Effector memory CD4-positive, alpha-beta T cell (primary cell): Measurements from ENCODE around the gene KCTD18.

ENCODE experiments used
- DNase-seq, 3 donors: peaks; one replicate each; pipeline ENCODE4 v3.0.0-alpha.2; 2020
- H3K27ac ChIP-seq: 2 replicates; pipeline ENCODE4 v1.7.0; 2013; ENCODE audit warnings: mild to moderate bottlenecking, low read length, moderate library complexity; ENCODE audit not compliant: insufficient read depth, poor library complexity, severe bottlenecking
- H3K27me3 ChIP-seq: replicated peaks from 2 replicates; pipeline ENCODE4 v1.7.0; 2013; ENCODE audit warnings: mild to moderate bottlenecking, low read length; ENCODE audit not compliant: insufficient read depth, control insufficient read depth, poor library complexity, severe bottlenecking
- H3K36me3 ChIP-seq: 2 replicates; pipeline ENCODE4 v1.7.0; 2013; ENCODE audit warnings: mild to moderate bottlenecking, low read length, moderate library complexity; ENCODE audit not compliant: control insufficient read depth, insufficient read depth
- H3K4me1 ChIP-seq: 2 replicates; pipeline ENCODE4 v1.7.0; 2013; ENCODE audit warnings: low read length, mild to moderate bottlenecking; ENCODE audit not compliant: control insufficient read depth, insufficient read depth, poor library complexity, severe bottlenecking
- H3K4me3 ChIP-seq: 2 replicates; pipeline ENCODE4 v1.7.0; 2013; ENCODE audit warnings: low read length, low read depth, mild to moderate bottlenecking; ENCODE audit not compliant: insufficient read depth, poor library complexity, severe bottlenecking
- H3K9me3 ChIP-seq: 2 replicates; pipeline ENCODE4 v1.7.0; 2013; ENCODE audit warnings: mild to moderate bottlenecking, low read length, moderate library complexity; ENCODE audit not compliant: control insufficient read depth

The KCTD18 gene

GRCh38 chr2:200490001-200490400, 19.9 kb downstream of the KCTD18 start:
- Histone ChIP-seq H3K4me3 (no peak overlapping the region), H3K9me3 (no peaks in the 10 kb centered on the region), H3K27me3 (no peaks in the 10 kb centered on the region), H3K27ac (no peak overlapping the region), H3K36me3 (peaks cover 44% of the 10 kb centered on the region), H3K4me1 (no peaks in the 10 kb centered on the region)
- DNase-seq: no peak

DNA sequence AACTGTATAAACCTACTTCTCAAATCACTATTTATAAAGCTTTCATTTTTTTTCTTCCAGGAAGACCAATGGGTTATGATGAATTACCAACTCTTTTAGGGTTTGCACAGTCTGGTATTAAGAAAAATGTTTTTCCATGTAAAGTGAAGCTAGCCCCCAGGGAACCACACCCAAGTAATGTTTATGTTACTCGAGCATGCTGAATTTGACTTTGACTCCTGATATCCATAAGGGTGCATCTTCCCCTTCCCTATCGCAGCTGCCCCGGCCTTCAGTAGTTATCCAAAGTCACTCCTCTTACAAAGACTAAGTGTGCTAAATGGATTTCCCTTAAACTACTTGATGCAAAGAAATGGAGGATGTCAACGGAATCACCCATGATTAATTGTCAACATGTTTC, 21.7 kb downstream of the KCTD18 start:
- Histone ChIP-seq H3K9me3 (no peaks in the 10 kb centered on the region), H3K4me3 (no peak overlapping the region), H3K4me1 (no peaks in the 10 kb centered on the region), H3K36me3 (peaks cover 39% of the 10 kb centered on the region), H3K27me3 (no peaks in the 10 kb centered on the region), H3K27ac (no peak overlapping the region)
- no peak for DNase-seq

DNA sequence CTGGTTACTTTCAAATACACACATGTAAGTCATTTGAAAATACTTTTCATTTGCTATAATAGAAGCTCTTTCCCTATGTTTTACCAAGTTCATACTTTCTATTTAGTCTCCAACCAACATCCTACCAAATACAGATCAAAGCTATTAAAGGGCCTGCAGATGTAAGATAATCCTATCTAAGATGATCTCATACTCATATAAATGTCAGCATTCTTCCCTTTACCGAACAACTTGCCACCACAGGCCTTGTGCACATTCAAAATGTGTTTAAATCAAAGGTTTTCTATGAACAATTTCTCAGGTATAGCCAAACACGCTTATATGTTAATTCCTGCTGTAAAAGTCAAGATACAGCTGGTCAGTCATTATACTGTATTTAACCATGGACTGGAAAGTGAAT, 23.3 kb downstream of the KCTD18 start:
- H3K36me3 ChIP-seq: peaks cover 23% of the 10 kb centered on the region
- no peak overlapping the region for H3K4me3 ChIP-seq
- H3K9me3 ChIP-seq: no peaks in the 10 kb centered on the region
- no peaks in the 10 kb centered on the region for H3K27me3 ChIP-seq
- H3K4me1 ChIP-seq: no peaks in the 10 kb centered on the region
- no peak for DNase-seq
- H3K27ac ChIP-seq: no peak overlapping the region

- Histone ChIP-seq H3K9me3 (no peaks in the 10 kb centered on the region), H3K27me3 (no peaks in the 10 kb centered on the region), H3K4me1 (no peaks in the 10 kb centered on the region), H3K4me3 (no peak overlapping the region), H3K36me3 (peaks cover 7% of the 10 kb centered on the region), H3K27ac (no peak overlapping the region)
- DNase-seq: no peak
Measured at GRCh38 chr2:200484934-200485333, 24.9 kb downstream of the KCTD18 start.

GRCh38 chr2:200483729-200484198, 26.1 kb downstream of the KCTD18 start:
- H3K4me1 ChIP-seq: no peaks in the 10 kb centered on the region
- no peaks in the 10 kb centered on the region for H3K36me3 ChIP-seq
- no peaks in the 10 kb centered on the region for H3K27me3 ChIP-seq
- no peak overlapping the region for H3K4me3 ChIP-seq
- H3K9me3 ChIP-seq: no peaks in the 10 kb centered on the region
- DNase-seq: no peak
- H3K27ac ChIP-seq: no peak overlapping the region

GRCh38 chr2:200482194-200482593, 27.7 kb downstream of the KCTD18 start:
- Histone ChIP-seq H3K27me3 (no peaks in the 10 kb centered on the region), H3K4me1 (no peaks in the 10 kb centered on the region), H3K36me3 (no peaks in the 10 kb centered on the region), H3K27ac (no peak overlapping the region), H3K9me3 (no peaks in the 10 kb centered on the region), H3K4me3 (no peak overlapping the region)
- no peak for DNase-seq

DNA sequence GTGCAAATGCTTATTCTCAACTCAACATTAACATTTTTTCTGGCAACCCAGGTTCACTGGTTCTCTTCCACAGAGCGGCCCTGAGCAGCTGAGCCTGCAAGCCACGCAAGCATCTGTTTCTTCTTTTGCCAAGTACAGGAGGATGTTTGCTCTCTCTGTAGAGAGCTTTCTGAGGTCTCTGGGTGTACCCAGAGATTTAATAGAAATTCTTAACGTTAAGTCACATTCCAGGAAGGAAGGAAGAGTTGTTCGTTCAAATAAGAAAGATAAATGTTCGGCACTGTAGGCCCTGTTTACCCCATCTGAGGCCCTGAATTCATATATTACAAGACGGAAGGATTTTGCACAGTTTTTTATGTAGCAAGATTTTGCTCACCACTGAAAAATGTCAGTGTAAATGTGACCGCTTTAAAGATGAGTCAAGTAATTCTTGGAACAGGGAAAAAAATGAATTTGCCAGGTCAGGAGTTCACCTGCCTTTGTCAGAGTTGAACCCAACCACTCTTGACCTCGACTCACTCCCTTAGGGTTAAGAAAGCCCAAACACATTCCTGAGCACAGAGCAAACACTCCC, 30.1 kb downstream of the KCTD18 start:
- H3K36me3 ChIP-seq: no peaks in the 10 kb centered on the region
- no peak overlapping the region for H3K27ac ChIP-seq
- no peaks in the 10 kb centered on the region for H3K9me3 ChIP-seq
- H3K27me3 ChIP-seq: no peaks in the 10 kb centered on the region
- H3K4me3 ChIP-seq: no peak overlapping the region
- H3K4me1 ChIP-seq: no peaks in the 10 kb centered on the region
- DNase-seq: no peak

- DNase-seq: no peak
- Histone ChIP-seq H3K4me1 (no peaks in the 10 kb centered on the region), H3K4me3 (no peak overlapping the region), H3K36me3 (no peaks in the 10 kb centered on the region), H3K9me3 (no peaks in the 10 kb centered on the region), H3K27ac (no peak overlapping the region), H3K27me3 (no peaks in the 10 kb centered on the region)
Measured at GRCh38 chr2:200477667-200478131, 32.2 kb downstream of the KCTD18 start.

DNA sequence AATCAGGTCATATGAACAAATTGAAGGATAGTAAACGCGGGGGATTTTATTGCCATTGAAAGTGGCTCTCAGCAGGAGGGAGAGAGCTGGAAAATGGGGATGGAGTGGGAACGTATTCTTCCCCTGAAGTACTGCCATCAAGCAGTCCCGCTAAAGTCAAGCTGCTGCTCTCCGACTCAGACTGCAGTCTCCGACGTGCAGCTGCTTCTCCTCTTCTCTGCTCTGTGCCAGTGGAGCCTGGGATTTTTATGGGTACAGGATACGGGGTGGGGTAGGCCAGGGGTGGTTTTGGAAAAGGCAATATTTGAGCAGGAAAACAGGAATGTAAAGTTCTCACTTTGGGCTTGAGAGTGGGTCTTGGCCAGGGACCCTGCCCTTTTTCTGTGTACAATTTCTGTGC, 33.0 kb downstream of the KCTD18 start:
- no peaks in the 10 kb centered on the region for H3K27me3 ChIP-seq
- H3K36me3 ChIP-seq: no peaks in the 10 kb centered on the region
- H3K9me3 ChIP-seq: no peaks in the 10 kb centered on the region
- H3K4me3 ChIP-seq: no peak overlapping the region
- H3K27ac ChIP-seq: no peak overlapping the region
- no peak for DNase-seq
- no peaks in the 10 kb centered on the region for H3K4me1 ChIP-seq

DNA sequence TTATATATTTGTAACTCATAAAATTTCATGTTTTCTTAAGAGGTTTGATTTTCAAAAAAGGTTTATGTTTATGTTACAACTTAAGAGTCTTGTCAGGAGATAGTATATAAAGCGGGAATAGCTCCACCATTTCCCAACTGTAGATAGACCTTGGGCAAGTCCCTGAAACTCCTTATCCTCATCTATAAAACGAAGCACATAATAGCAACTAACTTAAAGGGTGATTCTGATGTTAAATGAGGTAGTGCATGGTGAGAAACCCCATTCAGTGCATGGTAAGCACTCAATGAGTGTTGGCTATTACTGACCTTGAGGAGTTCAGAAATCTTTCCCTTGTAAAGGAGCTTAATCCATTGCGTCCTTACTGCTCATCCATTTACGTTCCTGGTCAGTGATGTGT, 34.1 kb downstream of the KCTD18 start:
- Histone ChIP-seq H3K4me3 (no peak overlapping the region), H3K4me1 (no peaks in the 10 kb centered on the region), H3K36me3 (no peaks in the 10 kb centered on the region), H3K9me3 (no peaks in the 10 kb centered on the region), H3K27ac (no peak overlapping the region), H3K27me3 (no peaks in the 10 kb centered on the region)
- no peak for DNase-seq
